ENCODE data around the gene PEDS1. TPM values are rescaled to one million over a fixed set of nuclear protein-coding genes. Genes with fewer than 3 reads are reported as not detected.

Gene PEDS1
- total and polyA plus RNA-seq, 12 donors, result 18.7 to 39.1 (median 29.8) TPM

GRCh38 chr20:50129662-50130355, 23.7 kb downstream of the PEDS1 start:
- peaks cover 0 to 44% of the 10 kb centered on the region in 2 donors for H3K36me3 ChIP-seq (replicated peaks in 1 of 2)
- no peak for DNase-seq
- no peak overlapping the region for H3K4me3 ChIP-seq
- intact Hi-C loops (cut with DNase I), result no loop called here
- H3K27me3 ChIP-seq, result no peaks in the 10 kb centered on the region
- H3K27ac ChIP-seq, result peak overlapping the region in 1 of 5 donors; percentile 4
- TF ChIP-seq CTCF (IDR thresholded peaks at IDR 0.05), result no peak
- TF ChIP-seq POLR2A (IDR thresholded peaks at IDR 0.05), result no peak
- no peaks in the 10 kb centered on the region for H3K9me3 ChIP-seq (replicated peaks in 1 of 3)
- peaks cover 21 to 36% of the 10 kb centered on the region in 2 donors for H3K4me1 ChIP-seq (replicated peaks in 1 of 2)
- 91 to 95% (median 92%) methylated on average over 8 to 13 of the region's 13 CpGs for WGBS, 4 donors

DNA sequence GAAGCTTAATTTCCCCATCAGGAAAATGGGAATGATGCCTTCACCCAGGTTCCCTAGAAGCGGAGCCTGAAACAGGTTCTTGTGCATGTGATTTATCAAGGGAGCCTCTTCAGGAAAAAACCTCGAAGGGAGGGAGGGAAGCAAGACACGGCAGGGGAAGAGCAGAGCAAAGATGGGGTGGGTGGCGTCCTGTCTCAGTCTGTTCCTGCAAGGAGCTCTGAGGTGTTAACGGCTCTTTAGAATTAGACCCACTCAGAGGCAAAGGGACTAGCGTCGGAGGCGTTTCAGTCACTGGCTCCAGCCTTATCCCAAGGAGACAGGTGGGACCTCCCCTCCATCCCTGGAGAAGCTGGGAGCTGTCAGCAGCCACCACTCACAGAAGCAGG, 25.0 kb downstream of the PEDS1 start:
- WGBS, 4 donors, result 89 to 94% (median 93%) methylated on average over 8 of the region's 8 CpGs
- Histone ChIP-seq H3K4me1 (replicated peaks in 1 of 2) (peaks cover 14 to 27% of the 10 kb centered on the region in 2 donors), H3K36me3 (replicated peaks in 1 of 2) (peaks cover 0 to 57% of the 10 kb centered on the region in 2 donors), H3K4me3 (no peak overlapping the region), H3K27ac (no peak overlapping the region), H3K27me3 (no peaks in the 10 kb centered on the region), H3K9me3 (replicated peaks in 1 of 3) (no peaks in the 10 kb centered on the region)
- intact Hi-C loops (cut with DNase I), result no loop called here
- no peak for DNase-seq
- no peak for TF ChIP-seq POLR2A (IDR thresholded peaks at IDR 0.05)
- TF ChIP-seq CTCF (IDR thresholded peaks at IDR 0.05), result no peak

GRCh38 chr20:50127587-50128519, 25.7 kb downstream of the PEDS1 start:
- Histone ChIP-seq H3K9me3 (replicated peaks in 1 of 3) (no peaks in the 10 kb centered on the region), H3K36me3 (replicated peaks in 1 of 2) (peaks cover 0 to 59% of the 10 kb centered on the region in 2 donors), H3K4me3 (no peak overlapping the region), H3K27me3 (no peaks in the 10 kb centered on the region), H3K27ac (peak overlapping the region in 1 of 5 donors; percentile 48), H3K4me1 (replicated peaks in 1 of 2) (peaks cover 9 to 21% of the 10 kb centered on the region in 2 donors)
- TF ChIP-seq POLR2A (IDR thresholded peaks at IDR 0.05) (no peak), CTCF (IDR thresholded peaks at IDR 0.05) (no peak)
- 92 to 95% (median 94%) methylated on average over 20 to 28 of the region's 28 CpGs for WGBS, 4 donors
- no peak for DNase-seq
- intact Hi-C loops (cut with DNase I), result no loop called here

GRCh38 chr20:50126662-50127061, 26.9 kb downstream of the PEDS1 start:
- WGBS, 4 donors, result 35 to 48% (median 41%) methylated on average over 4 of the region's 4 CpGs
- no peaks in the 10 kb centered on the region for H3K27me3 ChIP-seq
- H3K9me3 ChIP-seq (replicated peaks in 1 of 3), result no peaks in the 10 kb centered on the region
- TF ChIP-seq POLR2A (IDR thresholded peaks at IDR 0.05) (no peak), CTCF (IDR thresholded peaks at IDR 0.05) (no peak)
- no peak overlapping the region for H3K4me3 ChIP-seq
- peak in 6 of 7 donors; percentile 70 to 87 (median 82) for DNase-seq
- H3K4me1 ChIP-seq (replicated peaks in 1 of 2), result peaks cover 9 to 20% of the 10 kb centered on the region in 2 donors
- H3K27ac ChIP-seq, result peak overlapping the region in 4 of 5 donors; percentile 28 to 65 (median 48)
- H3K36me3 ChIP-seq (replicated peaks in 1 of 2), result peaks cover 0 to 59% of the 10 kb centered on the region in 2 donors
- intact Hi-C loops (cut with DNase I), result no loop called here
